Measurements from ENCODE around the gene ZFYVE28. TPM values are rescaled to one million over a fixed set of nuclear protein-coding genes. Genes with fewer than 3 reads are reported as not detected.
"Not testable (repeated sequence)": the region's sequence is repeated elsewhere in the genome, so short reads cannot be mapped to it uniquely, and the experiment has no call there.

Gene ZFYVE28
- total and polyA plus RNA-seq, 2 donors (not counting 1 experiment from before 2014, with no cell fraction given), result 5.8 to 12.1 TPM

GRCh38 chr4:2382769-2383202 lies 35.7 kb downstream of the ZFYVE28 start:
- H3K27ac Mint-ChIP-seq; H3K9me3 ChIP-seq (ENCODE audit: control extremely low read depth in 1 of 3, control insufficient read depth in 2 of 3, insufficient read depth in 1 of 3, low read length in 2 of 3); ATAC-seq (ENCODE audit: low read depth); H3K4me2 ChIP-seq (replicated peaks; ENCODE audit: low read depth, low read length, poor library complexity, severe bottlenecking); H4K20me1 ChIP-seq (ENCODE audit: control insufficient read depth, insufficient read depth, low read length, poor library complexity, severe bottlenecking); POLR2A ChIA-PET; H3K36me3 ChIP-seq (replicated peaks in 1 of 2; ENCODE audit: control extremely low read depth in 1 of 2, control insufficient read depth in 1 of 2, extremely low read depth in 1 of 2, insufficient read depth in 2 of 2, low read length in 1 of 2); H3K79me2 ChIP-seq (ENCODE audit: control insufficient read depth, insufficient read depth, low read length); H3K9ac ChIP-seq (ENCODE audit: low read length); H3K27me3 Mint-ChIP-seq; CTCF ChIA-PET; H3K4me3 ChIP-seq (ENCODE audit: control extremely low read depth in 1 of 5, extremely low read depth in 1 of 5, insufficient read depth in 1 of 5, low read depth in 2 of 5, low read length in 4 of 5); H3K27me3 ChIP-seq (replicated peaks in 1 of 4; ENCODE audit: control extremely low read depth in 1 of 4, control insufficient read depth in 3 of 4, insufficient read depth in 4 of 4, low read length in 3 of 4); H3K27ac ChIP-seq (ENCODE audit: low read length in 2 of 2); H2AFZ ChIP-seq (ENCODE audit: insufficient read depth, low read depth, low read length, poor library complexity, severe bottlenecking); intact Hi-C loops (cut with micrococcal nuclease); H3K4me1 ChIP-seq (ENCODE audit: control insufficient read depth in 2 of 2, insufficient read depth in 2 of 2, low read length in 2 of 2); H3K9me3 Mint-ChIP-seq (ENCODE audit: insufficient read depth); DNase-seq: not testable (repeated sequence)
- Mint-ChIP-seq H3K4me3 (peak overlapping the region; percentile 5), H3K4me1 (peaks cover 12% of the 10 kb centered on the region)
- WGBS (ENCODE audit: insufficient coverage), result 29% methylated on average over 3 of the region's 7 CpGs

GRCh38 chr4:2380589-2380988 lies 37.9 kb downstream of the ZFYVE28 start:
- CTCF ChIA-PET, result not testable (repeated sequence)

More at GRCh38 chr4:2380589-2380988, 37.9 kb downstream of the ZFYVE28 start:
- H3K4me1 ChIP-seq (ENCODE audit: control insufficient read depth in 2 of 2, insufficient read depth in 2 of 2, low read length in 2 of 2); H2AFZ ChIP-seq (ENCODE audit: insufficient read depth, low read depth, low read length, poor library complexity, severe bottlenecking); H3K36me3 ChIP-seq (replicated peaks in 1 of 2; ENCODE audit: control extremely low read depth in 1 of 2, control insufficient read depth in 1 of 2, extremely low read depth in 1 of 2, insufficient read depth in 2 of 2, low read length in 1 of 2); H4K20me1 ChIP-seq (ENCODE audit: control insufficient read depth, insufficient read depth, low read length, poor library complexity, severe bottlenecking); H3K4me2 ChIP-seq (replicated peaks; ENCODE audit: low read depth, low read length, poor library complexity, severe bottlenecking); intact Hi-C loops (cut with micrococcal nuclease); H3K9me3 ChIP-seq (ENCODE audit: control extremely low read depth in 1 of 3, control insufficient read depth in 2 of 3, insufficient read depth in 1 of 3, low read length in 2 of 3); H3K27ac ChIP-seq (ENCODE audit: low read length in 2 of 2); H3K4me3 Mint-ChIP-seq; H3K9me3 Mint-ChIP-seq (ENCODE audit: insufficient read depth); ATAC-seq (ENCODE audit: low read depth); POLR2A ChIA-PET; DNase-seq; H3K27me3 Mint-ChIP-seq; H3K27me3 ChIP-seq (replicated peaks in 1 of 4; ENCODE audit: control extremely low read depth in 1 of 4, control insufficient read depth in 3 of 4, insufficient read depth in 4 of 4, low read length in 3 of 4); H3K4me3 ChIP-seq (ENCODE audit: control extremely low read depth in 1 of 5, extremely low read depth in 1 of 5, insufficient read depth in 1 of 5, low read depth in 2 of 5, low read length in 4 of 5); H3K79me2 ChIP-seq (ENCODE audit: control insufficient read depth, insufficient read depth, low read length); H3K9ac ChIP-seq (ENCODE audit: low read length); H3K27ac Mint-ChIP-seq: not testable (repeated sequence)
- 38% methylated on average over 1 of the region's 6 CpGs for WGBS (ENCODE audit: insufficient coverage)
- peaks cover 12% of the 10 kb centered on the region for H3K4me1 Mint-ChIP-seq

All from B cell (primary cell).